GM12865 (cell line): ENCODE data around the gene ATP5MG.
A peak's percentile ranks its signal among the peaks of the same experiment; 100 is the strongest.

Experiments used
- DNase-seq: peaks from one replicate; pipeline ENCODE4 v3.0.0; 2010; ENCODE audit warnings: low read depth
- H3K4me3 ChIP-seq: 2 replicates; pipeline ENCODE4 v1.5.1; 2011; ENCODE audit warnings: mild to moderate bottlenecking, low read depth, low read length, control low read depth
- TF ChIP-seq, protein P1 (sequence below): IDR thresholded peaks from 2 replicates; pipeline ENCODE4 v1.5.1; 2011; ENCODE audit warnings: low read length, control low read depth, low read depth, inconsistent platforms; ENCODE audit not compliant: insufficient read depth; ENCODE audit errors: missing control alignments

The ATP5MG gene

DNA sequence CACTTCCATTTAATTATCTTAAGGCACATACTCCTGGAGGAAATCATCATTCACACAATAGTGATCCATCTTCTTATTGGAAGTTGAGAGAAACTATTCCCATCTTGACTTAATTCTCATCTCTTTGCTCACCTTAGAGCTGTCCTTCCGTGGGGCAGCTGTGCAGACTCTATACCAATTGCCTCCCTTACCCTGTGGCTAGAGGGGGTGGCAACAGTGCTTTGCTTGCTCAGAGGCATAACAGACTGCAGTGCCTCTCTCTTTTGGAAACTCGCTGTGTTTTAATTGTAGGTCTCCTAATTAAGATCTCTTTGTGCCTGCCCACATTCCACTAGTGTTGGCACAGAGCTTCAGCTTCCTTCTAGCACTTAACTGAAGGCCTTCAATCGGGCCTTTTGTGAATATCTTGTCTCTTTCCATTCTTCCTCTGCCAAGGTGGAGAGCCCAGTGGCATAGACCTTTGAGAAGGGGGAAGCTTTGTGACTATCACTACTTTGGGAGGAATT is 40.4 kb downstream of the ATP5MG start:
- TF ChIP-seq, protein P1, sequence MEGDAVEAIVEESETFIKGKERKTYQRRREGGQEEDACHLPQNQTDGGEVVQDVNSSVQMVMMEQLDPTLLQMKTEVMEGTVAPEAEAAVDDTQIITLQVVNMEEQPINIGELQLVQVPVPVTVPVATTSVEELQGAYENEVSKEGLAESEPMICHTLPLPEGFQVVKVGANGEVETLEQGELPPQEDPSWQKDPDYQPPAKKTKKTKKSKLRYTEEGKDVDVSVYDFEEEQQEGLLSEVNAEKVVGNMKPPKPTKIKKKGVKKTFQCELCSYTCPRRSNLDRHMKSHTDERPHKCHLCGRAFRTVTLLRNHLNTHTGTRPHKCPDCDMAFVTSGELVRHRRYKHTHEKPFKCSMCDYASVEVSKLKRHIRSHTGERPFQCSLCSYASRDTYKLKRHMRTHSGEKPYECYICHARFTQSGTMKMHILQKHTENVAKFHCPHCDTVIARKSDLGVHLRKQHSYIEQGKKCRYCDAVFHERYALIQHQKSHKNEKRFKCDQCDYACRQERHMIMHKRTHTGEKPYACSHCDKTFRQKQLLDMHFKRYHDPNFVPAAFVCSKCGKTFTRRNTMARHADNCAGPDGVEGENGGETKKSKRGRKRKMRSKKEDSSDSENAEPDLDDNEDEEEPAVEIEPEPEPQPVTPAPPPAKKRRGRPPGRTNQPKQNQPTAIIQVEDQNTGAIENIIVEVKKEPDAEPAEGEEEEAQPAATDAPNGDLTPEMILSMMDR: no peak
- DNase-seq: peak; percentile 22
- peak overlapping the region; percentile 17; the same call in 1 of the 2 replicates for H3K4me3 ChIP-seq

DNA sequence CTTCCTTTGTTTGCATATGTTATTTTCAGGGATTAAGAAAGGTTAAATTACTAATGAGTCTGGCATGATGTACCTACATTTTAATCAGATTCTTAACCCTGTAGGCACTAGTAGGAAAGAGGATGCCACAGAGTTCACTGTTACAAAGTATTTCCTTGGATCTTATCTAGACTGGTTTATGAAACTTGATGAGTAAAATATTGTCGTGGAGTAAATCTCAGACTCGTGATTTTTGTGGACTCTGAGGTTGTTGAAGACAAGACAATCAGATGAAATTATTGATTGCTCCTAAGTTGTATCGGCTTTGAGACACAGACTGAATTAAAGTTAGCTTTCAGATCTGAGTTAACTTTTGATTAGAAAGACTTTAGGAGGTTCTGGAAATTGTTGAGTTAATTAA is 40.9 kb downstream of the ATP5MG start:
- DNase-seq: no peak
- peak overlapping the region; percentile 37; the same call in 1 of the 2 replicates for H3K4me3 ChIP-seq

DNA sequence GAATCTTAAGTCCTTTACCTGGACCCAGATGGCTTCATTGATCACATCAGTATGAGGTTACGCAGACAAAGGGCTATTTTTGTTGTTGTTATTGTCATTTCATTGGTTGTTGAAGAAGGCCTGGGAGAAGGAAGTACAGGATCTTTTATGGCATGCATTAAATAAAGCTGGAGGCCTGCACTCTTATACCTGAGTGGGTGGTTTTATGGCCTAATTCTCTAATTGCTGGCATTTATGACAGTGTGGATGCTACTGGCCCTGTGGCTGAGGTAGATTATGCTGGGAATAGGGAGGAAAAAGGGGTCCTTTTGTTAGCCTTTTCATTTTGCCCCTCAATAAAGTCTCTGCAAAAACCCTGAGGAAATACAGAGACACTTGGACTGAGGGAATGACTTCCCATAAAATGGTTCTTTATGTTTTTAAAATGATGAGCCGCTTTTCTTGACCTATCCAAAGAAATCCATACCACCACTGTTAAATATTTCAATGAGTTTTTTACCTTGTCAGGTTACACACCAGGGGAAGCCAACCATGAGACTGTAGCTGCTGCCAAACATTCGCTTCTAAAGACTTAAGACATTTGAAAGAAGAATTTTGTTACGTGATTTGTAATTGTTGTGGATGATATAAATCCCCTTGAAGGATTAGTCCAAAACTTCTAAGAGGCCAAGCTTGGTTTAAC is 41.6 kb downstream of the ATP5MG start:
- peak overlapping the region; percentile 37 for H3K4me3 ChIP-seq
- TF ChIP-seq, protein P1: no peak
- no peak for DNase-seq

More for the DNA sequence above, 40.9 kb downstream of the ATP5MG start:
- TF ChIP-seq, protein P1: no peak

DNA sequence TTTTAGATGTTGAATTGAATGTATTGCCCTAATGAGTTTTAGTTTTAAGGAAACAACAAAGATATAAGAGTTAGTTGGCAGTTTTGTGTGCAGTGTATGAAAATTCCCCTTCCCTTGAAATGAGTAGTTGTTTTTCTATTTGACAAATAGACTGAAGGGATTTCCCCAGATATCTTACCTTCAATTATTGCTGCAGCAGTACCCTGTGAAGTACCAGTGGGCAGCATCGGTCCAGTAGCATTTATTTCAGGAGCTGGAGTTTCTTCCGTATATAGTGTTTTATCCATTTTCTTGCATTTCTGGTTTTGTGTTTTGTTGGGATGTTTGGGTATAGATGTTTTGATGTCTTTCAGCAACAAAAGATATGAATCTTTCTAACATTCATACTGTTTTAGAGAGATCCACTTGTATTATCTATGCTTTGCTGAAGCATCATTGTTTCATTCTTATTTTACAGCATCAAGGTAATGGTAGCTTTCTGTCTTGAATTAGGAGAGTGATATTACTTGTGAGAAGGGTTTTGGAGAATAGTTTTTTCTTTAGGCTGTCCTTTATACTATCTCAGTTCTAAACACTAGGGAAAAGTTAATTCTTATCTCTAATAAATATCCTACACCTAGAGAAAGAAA is 42.3 kb downstream of the ATP5MG start:
- TF ChIP-seq, protein P1: no peak
- peak; percentile 60 for DNase-seq
- H3K4me3 ChIP-seq: peak overlapping the region; percentile 37

DNA sequence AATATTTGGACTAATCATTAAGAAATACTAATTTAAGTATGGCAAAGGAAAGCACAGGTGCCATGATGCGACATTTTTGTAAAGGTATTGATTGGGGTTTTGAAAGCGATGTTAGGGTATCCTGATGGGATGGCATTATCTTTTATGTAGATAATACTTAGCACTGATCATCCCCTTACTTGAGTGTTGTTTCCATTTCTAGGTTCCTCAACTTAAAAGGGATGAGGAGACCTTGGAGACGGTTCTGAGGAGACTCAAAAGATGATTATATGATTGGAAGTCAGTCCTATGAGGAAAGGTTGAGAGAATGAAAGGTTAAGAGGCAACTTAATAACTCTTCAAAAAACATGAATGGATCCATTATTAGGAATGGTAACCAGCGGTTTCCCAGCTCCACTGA is 46.0 kb downstream of the ATP5MG start:
- TF ChIP-seq, protein P1: no peak
- no peak overlapping the region for H3K4me3 ChIP-seq
- DNase-seq: no peak

DNA sequence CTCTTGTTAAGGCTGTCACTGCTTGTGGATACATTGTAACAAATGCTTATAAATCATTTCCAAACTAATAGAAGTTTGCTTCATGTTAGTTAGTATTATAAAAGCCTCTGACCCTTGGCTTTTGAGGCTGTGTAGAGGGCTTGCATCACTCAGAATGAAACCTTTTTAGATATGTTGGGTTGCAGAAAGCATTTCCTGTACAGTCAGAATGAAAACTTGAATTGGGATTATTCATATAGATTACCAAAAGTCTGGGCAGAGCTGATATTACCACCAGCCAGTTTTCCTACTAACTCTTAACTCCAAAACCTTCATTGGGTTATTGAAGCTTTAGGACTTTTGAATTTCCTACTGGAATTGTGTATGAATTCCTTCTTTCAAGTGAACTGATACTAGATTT is 46.9 kb downstream of the ATP5MG start:
- no peak overlapping the region for H3K4me3 ChIP-seq
- TF ChIP-seq, protein P1: no peak
- DNase-seq: peak; percentile 78
